Measurements from ENCODE around the gene ABCC5.

DNA sequence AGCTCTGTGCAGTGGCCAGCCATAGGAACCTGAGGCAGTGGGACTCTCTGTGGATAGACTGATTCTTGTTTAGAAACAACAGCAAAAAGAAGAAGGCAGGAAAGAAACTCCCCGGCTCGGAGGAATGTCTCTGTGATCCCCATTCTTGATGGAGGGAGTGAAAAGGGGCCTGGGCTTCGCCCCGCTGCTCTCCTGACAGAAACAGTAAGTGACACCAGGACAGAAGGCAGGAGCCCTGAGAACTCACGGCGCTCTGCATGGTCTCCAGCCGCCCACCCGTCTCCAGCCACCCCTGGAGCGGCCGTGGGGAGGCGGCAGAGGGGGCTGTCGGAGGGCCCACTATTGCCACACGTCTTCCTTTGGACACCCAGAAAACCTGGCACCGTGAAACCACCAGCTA is 97.3 kb downstream of the ABCC5 start:
- TF ChIP-seq, protein P1, sequence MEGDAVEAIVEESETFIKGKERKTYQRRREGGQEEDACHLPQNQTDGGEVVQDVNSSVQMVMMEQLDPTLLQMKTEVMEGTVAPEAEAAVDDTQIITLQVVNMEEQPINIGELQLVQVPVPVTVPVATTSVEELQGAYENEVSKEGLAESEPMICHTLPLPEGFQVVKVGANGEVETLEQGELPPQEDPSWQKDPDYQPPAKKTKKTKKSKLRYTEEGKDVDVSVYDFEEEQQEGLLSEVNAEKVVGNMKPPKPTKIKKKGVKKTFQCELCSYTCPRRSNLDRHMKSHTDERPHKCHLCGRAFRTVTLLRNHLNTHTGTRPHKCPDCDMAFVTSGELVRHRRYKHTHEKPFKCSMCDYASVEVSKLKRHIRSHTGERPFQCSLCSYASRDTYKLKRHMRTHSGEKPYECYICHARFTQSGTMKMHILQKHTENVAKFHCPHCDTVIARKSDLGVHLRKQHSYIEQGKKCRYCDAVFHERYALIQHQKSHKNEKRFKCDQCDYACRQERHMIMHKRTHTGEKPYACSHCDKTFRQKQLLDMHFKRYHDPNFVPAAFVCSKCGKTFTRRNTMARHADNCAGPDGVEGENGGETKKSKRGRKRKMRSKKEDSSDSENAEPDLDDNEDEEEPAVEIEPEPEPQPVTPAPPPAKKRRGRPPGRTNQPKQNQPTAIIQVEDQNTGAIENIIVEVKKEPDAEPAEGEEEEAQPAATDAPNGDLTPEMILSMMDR (conservative IDR thresholded peaks at IDR 0.05) = no peak
- no peak for TF ChIP-seq ZFX (IDR thresholded peaks at IDR 0.05)
